Effector CD8-positive, alpha-beta T cell (primary cell): ENCODE data around the gene ARHGAP20.

Experiments
- DNase-seq: peaks from one replicate; lab custom pipeline; 2025; lab: John Stamatoyannopoulos, UW
- total RNA-seq, 4 experiments: gene quantifications; one replicate each; lab custom pipeline; 2026; lab: John Stamatoyannopoulos, UW

ARHGAP20 gene, protein sequence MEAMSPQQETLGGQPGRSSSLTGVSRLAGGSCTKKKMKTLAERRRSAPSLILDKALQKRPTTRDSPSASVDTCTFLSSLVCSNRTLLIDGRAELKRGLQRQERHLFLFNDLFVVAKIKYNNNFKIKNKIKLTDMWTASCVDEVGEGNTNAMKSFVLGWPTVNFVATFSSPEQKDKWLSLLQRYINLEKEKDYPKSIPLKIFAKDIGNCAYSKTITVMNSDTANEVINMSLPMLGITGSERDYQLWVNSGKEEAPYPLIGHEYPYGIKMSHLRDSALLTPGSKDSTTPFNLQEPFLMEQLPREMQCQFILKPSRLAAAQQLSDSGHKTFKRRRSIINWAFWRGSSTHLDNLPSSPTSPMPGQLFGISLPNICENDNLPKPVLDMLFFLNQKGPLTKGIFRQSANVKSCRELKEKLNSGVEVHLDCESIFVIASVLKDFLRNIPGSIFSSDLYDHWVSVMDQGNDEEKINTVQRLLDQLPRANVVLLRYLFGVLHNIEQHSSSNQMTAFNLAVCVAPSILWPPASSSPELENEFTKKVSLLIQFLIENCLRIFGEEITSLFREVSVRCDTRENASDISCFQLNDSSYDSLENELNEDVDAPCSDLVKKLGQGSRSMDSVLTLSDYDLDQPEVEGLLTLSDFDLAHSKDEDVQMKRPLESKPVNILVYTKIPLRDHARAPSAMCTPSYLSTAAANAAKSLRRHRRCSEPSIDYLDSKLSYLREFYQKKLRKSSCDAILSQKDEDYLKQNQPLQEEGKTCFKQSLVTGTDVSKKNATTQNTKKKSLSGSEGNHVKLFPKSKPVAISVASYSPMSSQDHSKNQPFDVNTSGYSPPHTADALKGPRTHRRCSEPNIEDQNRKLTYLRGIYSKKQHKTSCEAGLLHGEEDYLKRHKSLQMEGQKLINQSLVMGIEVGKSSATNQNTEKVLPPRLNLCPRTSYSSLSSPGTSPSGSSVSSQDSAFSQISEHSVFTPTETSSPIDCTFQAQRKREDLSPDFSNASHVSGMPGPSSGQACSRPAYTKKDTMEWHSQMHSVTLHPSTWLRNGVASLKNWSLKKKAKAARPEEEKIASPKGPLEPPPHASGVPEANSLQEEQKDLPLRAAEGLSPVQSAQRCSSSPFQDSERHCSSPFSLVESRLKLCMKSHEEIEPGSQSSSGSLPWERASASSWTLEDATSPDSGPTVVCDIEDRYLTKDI
- 0.09 to 1.2 (median 0.33) reads per million in 4 experiments for total RNA-seq

DNA sequence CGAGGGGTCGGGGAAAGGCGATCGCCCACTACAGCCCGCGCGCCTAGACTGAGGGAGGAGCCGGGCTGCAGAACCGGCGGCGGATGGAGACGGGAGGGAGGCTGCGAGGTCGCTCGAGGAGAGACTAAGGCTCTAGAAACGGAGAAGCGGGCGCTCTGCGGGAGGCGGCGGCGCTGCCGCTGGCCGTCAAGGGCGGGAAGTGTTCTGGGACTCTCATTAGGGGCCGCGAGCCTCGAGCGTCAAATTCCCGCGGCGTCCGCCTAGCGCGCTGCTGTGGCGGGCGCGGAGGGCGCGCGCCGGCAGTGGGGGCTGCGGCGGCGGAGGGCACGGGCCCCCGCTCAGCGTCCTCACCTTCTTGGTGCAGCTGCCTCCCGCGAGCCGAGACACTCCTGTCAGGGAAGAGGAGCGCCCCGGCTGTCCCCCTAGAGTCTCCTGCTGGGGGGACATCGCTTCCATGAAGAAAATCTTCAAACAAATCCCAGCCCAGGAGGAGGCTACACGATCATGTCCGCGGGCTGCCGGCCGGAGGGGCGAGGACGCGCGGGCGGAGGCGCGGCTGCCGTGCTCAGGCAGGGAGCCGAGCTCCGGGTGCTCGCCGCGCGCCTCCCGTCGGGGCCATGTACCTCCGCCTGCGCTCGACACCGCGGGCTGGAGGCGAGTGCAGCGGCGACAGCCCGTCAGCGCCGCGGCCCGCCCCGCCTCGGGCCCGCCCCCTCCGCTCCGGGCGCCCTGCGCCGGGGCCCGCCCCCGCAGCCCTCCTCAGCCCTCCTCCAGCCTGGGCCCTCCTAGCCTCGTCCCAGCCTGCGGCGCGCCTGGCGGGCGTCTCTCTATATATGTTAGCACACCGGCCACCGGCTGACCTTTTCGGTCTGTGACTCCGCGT, at the start of gene ARHGAP20:
Gene ARHGAP20 (minus strand): TSS at position 662 of the 883 bp plus-strand sequence. CDS start 206 bp downstream, at position 456.
- DNase-seq: no peak

DNA sequence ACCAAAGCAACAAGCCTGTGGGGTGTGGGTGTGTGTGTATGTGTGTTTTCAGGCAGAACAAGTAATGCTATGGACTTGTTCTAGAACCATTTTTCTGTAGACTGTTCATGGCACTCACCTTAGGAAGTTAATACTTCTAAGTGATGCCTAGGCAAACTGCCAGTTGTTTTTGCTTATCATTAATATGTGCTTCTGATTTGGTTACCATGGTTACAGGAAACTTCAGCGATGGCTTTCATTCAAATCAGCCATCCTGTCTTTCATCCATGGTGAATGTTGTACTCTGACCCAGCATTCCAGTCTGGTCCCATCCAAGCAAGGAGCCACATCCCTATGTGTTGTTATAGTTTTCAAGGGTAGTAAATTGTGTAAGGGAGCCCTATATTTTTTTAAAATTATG, 49.8 kb upstream of the ARHGAP20 start:
- DNase-seq: no peak

DNA sequence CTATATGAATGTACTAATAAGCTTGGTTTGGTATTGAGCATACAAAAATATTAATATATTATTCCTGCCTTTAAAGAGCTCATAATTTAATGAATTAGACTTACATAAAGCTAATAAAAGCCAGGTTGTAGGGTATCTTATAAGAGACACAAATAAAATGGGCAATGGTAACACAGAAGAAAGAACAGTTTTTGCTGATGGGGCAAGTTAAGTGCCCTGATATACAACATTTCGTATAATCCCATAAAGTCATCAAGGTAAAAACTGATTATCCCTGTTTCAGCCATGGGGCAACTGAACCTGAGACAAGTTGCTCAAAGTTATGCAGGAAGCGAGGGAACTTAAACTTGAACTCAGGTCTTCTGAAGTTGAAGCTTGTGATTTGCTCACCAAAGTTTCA, 48.9 kb upstream of the ARHGAP20 start:
- no peak for DNase-seq

DNA sequence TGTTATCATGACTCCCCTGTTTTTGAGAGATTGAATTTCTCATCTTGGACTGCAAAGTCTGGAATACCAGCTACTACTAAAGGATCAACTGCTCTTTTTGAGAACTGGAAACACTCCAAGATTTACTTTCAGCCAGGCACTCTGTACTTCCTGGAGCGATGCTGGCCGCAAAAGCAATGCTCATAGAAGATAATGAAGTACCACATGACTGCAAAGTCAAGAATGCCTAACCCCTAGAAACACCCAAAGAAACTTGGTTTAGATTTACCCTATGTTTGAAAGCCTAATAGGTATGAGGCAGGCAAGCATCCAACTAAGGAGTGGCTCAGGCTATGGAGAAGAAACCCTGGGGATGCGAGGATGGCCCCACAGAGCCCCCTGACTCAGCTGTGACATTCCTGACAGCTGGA, 47.7 kb upstream of the ARHGAP20 start:
- DNase-seq: no peak

DNA sequence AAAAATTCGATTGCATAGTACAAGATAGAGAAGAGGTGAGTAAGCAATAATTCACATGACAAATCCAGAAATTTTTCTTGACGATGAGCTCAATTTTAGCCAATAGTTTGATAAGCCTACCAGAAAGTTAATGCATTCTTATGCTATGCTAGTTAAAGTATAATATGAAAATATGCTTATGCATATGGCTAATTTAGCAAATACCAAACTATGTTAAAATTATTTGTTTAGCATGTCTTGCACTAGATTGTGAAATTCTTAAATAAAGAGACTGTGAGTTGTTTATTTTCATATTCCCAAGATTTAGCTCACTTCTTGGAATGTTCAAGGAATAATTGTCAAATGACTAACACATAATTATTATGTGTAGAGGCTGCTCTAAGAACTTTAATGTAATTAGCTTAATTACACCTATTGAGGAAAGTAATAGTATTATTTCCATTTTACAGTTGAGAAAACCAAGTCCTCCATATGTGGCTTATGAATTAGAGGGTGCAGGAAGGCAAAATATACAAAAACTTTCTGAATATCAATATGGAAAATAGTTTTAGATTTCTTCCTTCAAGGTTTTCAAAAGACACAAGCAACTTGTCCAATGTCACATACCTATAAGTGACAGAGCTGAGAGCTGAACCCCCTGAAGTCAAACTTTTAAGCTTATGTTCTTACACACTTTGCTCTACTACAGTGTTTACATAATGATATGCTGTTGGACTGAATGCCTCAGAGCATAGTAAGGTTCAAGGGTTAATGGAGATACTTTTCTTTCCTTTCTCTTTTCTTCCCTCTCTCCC, 45.9 kb upstream of the ARHGAP20 start:
- no peak for DNase-seq

DNA sequence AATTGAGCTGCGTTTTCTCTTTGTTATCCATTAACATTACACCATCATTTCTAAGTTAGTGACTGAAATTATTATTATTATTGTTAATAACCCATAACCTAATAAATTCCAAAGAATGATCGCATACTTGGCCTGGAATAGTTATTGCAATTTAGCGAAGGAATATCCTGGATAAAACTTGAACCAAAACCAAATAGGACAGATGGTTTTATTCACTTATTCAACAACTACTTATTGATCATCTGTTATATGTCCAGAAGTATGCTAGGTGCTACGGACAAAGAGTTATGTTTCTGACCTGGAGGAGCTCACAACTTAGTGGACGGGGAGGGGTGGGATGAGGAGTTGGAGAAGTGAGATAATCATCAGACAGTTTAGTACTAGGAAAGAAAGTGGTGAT, 44.8 kb upstream of the ARHGAP20 start:
- no peak for DNase-seq

DNA sequence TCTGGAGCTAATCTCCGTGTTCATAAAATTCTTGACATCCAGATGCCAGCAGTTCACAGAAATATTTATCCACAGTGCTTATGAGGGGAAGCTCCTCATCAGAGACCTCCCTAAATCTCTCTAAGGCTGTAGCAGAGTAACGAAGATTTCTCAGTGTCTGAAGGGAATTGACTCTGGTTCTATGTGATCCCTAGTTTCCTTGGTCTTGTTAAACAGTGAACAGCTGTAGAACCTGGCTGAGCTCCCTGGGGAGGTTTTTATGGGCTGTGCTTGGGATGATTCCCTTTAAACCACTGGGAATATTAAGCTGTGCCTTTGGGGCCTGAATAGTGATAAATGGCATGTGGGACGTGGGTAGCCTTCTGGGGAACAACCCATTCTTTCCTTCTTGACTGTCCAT, 43.7 kb upstream of the ARHGAP20 start:
- no peak for DNase-seq

DNA sequence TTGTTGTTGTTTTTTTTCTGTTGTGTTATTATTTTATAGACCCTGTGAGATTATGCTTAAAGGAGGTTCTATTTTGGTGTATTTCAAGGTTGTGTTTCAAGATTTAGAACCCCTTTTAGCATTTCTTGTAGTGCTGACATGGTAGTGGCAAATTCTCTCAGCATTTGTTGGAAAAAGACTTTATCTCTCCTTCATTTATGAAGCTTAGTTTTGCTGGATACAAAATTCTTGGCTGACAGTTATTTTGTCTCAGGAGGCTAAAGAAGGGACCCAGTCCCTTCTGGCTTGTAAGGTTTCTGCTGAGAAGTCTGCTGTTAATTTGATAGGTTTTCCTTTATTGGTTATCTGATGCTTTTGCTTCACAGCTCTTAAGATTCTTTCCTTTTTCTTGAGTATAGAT, 40.7 kb upstream of the ARHGAP20 start:
- no peak for DNase-seq

DNA sequence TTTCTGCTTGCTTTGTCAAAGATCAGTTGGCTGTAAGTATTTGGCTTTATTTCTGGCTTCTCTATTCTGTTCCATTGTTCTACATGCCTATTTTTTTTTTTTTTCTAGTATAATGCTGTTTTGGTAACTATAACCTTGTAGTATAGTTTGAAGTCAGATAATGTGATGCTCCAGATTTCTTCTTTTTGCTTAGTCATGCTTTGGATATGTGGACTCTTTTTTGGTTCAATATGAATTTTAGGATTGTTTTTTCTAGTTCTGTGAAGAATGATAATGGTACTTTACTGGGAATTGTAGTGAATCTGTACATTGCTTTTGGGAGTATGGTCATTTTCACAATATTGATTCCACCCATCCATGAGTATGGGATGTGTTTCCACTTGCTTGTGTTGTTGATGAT, 37.9 kb upstream of the ARHGAP20 start:
- no peak for DNase-seq

DNA sequence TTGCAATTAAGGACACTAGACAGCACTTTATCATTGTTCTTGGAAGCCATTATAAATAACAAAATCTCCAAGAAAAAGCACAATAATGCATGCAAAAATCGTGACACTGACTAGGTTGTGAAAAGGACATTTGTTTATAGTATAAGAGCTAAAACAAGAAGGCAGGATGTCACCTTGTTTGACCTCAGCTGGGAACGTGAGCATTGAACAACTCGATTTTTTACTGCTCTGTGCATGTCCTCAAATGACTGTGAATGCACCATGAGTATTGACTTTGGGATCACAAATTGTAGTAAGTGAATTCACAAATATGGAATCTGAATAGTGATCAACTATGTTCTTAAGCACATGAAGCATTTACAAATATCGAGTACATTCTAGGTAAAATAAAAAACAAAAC, 35.3 kb upstream of the ARHGAP20 start:
- DNase-seq: no peak

DNA sequence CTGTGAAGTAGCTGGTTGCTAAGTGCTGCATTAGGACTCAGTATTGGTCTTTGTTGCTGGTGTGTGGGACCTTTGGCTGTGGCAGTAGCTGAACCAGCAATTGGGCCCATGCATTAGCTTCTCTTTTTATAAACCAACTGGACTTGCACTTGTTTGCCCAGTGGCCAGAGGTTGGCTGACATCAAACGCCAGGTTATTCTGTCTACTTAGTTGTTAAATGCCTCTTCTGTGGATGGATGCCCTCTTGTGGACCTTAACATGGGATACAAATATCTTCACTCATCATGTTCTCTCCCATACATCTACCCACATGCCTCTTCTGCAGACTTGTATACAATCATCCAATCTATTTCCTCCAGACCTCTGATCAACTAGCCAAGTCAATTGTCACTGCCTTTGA, 26.4 kb upstream of the ARHGAP20 start:
- no peak for DNase-seq

DNA sequence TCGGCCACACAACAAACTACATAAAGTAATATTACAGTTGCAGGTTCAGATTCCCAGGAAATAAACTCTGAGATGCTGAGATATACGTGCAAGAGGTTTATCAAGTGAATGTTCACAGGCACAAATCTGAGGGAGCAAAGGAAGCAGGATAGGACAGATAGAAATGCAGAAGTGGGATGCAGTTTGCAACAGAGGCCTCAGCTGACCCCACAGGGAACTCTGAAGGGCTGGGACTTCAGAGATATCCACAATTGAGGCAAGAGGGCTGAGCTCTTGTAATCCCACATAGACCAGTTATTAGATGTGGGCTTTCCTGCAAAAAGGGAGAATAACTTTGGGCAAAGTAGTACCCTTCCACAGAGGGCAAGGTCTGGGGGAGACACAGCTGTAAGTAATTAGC, 25.4 kb upstream of the ARHGAP20 start:
- no peak for DNase-seq

DNA sequence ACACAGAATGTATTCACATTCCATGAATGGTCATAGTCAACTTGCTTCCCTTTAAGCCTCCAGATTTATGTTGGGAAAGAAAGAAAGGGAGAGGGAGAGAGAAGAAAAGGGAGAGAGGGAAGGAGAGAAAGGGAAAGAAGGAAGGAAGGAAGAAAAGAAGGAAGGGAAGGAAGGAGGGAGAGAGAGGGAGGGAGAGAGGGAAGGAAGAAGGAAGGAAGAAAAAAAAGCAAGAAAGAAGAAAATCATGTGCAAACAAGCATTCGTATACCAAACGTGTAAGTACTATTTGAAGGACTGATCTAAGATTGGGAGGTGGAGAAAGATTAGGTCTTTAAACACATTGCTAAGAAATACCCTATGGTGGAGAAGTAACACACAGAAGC, 23.9 kb upstream of the ARHGAP20 start:
- DNase-seq: no peak

DNA sequence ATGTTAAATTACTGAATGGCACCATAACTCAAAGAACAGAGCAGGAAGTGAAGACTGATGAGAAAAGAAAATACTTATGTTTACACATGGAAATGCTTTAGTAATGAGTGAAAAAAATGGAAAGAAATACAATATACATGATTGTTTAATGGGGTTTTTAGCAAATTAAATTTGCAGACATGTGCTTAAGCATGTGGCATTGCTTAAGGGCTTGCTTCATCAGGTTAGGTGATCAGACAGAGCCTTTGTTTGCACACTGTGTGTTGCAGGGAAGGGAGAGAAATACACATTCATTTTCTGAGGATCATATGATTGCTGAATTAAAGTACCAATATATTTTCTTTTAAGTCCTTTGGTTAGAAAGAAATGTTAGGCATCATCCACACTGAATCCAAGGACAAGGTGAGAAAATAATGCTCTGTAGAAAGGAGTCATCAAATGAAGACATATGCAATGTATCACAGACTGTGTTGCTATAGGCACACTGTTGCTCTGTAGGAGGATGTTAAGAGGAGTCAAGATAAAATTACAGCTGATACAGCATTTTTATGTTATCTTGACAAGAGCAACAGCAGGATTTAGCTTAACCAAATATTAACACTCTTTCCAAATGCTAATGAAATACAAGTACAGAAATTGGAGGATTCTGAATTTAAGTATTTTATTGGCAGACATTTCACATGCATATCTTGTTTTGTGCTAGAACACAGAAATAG, 23.4 kb upstream of the ARHGAP20 start:
- DNase-seq: no peak

DNA sequence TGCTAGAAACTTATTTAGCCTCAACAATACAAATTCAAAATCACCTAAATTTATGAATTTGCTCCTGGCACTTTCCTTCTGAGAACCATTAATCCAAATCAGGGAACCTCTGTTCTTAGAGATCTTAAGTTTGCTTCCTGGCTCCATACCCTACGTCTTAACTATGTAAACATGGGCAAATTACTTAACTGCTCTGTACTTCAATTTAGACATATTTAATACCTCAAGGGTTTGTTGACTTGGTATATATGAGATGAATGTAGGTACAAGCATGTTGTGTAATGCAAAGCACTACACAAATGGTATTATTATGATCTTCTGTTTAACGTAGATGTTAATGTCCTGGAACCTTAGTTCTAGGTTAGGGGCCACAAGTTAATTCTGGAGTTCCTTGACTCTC, 22.6 kb upstream of the ARHGAP20 start:
- DNase-seq: no peak

DNA sequence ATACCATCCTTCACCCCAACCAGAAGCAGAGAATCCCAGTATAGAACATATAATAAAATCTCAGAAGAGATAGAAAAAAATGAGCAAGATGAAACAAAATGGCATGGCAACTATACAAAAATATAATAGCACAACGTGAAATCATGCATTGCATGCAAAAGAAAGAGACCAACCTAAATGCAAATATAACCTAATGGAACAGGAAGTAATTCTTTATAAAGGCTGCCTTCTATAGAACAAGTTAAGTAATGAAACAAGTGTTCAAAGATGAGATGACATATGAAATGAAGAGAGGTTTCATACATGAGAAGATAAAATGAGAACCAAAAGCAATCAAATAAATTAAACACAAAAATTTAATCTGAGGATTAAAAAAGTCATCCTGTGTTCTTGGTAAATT, 18.5 kb upstream of the ARHGAP20 start:
- DNase-seq: no peak

DNA sequence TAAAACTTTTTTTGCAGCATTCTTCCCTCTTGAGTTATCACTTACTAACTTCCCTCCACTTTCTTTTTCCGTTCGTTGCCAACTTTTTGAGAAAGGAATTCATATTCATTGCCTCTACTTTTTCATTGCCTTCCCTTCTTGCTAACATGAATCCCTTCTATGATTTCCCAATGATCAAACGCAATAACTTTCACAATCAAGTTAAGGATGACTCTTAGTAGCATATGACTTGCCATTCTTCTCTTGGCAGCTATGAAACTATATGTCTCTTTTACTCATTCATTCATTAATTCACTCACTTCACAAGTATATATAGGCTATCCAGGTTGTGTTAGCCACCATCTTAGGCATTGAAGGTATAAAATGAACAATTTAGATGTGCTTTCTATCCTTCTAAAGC, 16.6 kb upstream of the ARHGAP20 start:
- DNase-seq: no peak

DNA sequence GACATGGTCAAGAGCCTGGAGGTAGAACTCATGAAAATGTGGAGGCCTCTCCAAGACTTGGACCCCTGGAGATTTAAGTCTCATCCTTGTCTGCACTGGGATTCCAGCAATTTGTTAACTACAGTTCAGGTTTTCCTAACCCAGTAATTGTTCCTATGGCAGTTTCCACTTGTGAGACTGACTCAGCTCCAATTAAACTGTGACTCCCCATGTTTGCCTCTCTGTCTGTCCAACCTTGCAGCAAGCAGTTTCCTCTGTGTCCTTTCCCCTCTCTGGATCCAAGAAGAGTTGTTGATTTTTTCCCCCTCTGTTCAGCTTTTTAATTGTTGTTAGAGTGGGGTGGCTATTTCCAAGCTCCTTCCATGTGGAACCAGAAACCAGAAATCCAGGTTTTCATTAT, 16.2 kb upstream of the ARHGAP20 start:
- no peak for DNase-seq

DNA sequence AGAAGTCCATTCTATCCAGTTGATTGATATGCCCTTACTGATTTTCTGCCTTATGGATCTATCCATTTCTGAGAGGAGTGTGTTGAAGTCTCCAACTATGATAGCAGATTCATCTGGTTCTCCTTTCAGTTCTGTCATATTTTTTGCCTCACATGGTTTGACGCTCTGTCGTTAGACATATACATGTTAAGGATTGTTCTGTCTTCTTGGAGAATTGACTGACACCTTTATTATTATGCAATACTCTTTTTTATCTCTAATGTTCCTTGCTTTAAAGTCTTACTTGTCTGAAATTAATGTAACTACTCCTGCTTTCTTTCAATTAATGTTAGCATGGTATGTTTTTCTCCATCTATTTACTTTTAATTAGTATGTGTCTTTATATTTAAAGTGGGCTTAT, 12.1 kb upstream of the ARHGAP20 start:
- no peak for DNase-seq
